ENCODE data around the gene MICAL3.
A peak's percentile ranks its signal among the peaks of the same experiment; 100 is the strongest.

- TF ChIP-seq SP4 (IDR thresholded peaks at IDR 0.05; ENCODE audit: low read length) = no peak
- no peak for TF ChIP-seq CBX8 (IDR thresholded peaks at IDR 0.05; ENCODE audit: borderline replicate concordance, low read depth, low read length)
- no peak for TF ChIP-seq SUZ12 (IDR thresholded peaks at IDR 0.05; ENCODE audit: low read length)
- TF ChIP-seq, protein P1, sequence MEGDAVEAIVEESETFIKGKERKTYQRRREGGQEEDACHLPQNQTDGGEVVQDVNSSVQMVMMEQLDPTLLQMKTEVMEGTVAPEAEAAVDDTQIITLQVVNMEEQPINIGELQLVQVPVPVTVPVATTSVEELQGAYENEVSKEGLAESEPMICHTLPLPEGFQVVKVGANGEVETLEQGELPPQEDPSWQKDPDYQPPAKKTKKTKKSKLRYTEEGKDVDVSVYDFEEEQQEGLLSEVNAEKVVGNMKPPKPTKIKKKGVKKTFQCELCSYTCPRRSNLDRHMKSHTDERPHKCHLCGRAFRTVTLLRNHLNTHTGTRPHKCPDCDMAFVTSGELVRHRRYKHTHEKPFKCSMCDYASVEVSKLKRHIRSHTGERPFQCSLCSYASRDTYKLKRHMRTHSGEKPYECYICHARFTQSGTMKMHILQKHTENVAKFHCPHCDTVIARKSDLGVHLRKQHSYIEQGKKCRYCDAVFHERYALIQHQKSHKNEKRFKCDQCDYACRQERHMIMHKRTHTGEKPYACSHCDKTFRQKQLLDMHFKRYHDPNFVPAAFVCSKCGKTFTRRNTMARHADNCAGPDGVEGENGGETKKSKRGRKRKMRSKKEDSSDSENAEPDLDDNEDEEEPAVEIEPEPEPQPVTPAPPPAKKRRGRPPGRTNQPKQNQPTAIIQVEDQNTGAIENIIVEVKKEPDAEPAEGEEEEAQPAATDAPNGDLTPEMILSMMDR (IDR thresholded peaks at IDR 0.05; ENCODE audit: control extremely low read depth in 1 of 3, insufficient read depth in 1 of 3, low read depth in 1 of 3, low read length in 3 of 3) = peak; percentile 60 to 86 (median 71)
- TF ChIP-seq POLR2A (IDR thresholded peaks at IDR 0.05; ENCODE audit: control extremely low read depth in 1 of 2, low read depth in 2 of 2, low read length in 2 of 2) = no peak
- no peak for TF ChIP-seq YY1 (IDR thresholded peaks at IDR 0.05; ENCODE audit: low read depth, low read length)
- no peak for TF ChIP-seq RNF2 (IDR thresholded peaks at IDR 0.05; ENCODE audit: borderline replicate concordance, low read depth, low read length, missing control alignments, poor library complexity, severe bottlenecking)
- TF ChIP-seq SIRT6 (IDR thresholded peaks at IDR 0.05; ENCODE audit: low read length) = no peak
These were observed 132.7 kb downstream of the MICAL3 start for GRCh38 chr22:17891481-17892167.
